Measurements from ENCODE around the gene ZMAT2.
A peak's percentile ranks its signal among the peaks of the same experiment; 100 is the strongest.
"Not testable (repeated sequence)": the region's sequence is repeated elsewhere in the genome, so short reads cannot be mapped to it uniquely, and the experiment has no call there.

ZMAT2 gene

DNA sequence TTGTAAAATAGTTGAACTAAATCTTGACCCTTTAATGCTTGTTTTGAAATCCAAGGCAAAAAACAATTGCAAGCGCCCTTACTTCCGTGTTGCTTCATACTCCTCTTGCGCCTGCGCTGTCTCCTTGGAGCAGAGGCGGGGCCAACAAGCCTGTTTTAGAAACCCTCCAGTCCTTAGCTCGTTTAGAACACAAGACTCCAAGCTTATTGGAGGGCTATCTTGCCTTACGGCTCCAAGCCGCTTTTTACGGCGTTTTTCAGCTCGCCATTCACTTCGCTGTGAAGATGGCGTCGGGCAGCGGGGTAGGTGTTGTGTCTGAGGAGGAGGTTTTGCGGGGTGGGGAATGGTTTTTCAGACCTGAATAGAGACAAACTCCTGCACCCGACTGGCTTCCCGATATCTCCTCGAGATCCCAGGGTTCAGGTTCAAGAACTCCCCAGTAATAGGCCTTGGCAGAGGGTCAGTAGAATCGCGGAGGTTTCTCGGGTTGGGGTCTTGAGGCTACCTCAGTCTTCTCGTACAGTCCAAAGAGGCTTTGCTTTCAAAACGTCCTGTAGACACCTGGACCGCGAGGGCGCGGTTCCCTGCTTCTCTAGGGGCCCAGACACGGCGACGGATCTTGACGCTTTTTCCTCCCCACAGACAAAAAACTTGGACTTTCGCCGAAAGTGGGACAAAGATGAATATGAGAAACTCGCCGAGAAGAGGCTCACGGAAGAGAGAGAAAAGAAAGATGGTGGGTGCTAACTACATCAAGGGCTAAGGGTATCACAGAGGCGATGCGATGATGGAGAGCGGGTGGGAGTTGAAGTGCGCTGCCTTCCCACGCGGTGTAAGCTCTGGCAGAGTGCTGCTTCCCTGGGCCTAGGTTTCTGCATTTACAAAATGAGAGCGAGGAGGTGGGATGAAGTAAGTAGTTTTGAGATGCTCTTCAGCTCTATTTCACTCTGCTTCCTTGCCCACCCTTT is at the start of gene ZMAT2:
TSS of gene ZMAT2 (plus strand) at position 271 of the 968 bp plus-strand sequence. CDS start at position 285, 14 bp downstream.
- peak; percentile 97 for DNase-seq

GRCh38 chr5:140658870-140659269 is 41.4 kb upstream of the ZMAT2 start:
- no peak for DNase-seq

GRCh38 chr5:140660371-140660770 is 39.9 kb upstream of the ZMAT2 start:
- DNase-seq: not testable (repeated sequence)

DNA sequence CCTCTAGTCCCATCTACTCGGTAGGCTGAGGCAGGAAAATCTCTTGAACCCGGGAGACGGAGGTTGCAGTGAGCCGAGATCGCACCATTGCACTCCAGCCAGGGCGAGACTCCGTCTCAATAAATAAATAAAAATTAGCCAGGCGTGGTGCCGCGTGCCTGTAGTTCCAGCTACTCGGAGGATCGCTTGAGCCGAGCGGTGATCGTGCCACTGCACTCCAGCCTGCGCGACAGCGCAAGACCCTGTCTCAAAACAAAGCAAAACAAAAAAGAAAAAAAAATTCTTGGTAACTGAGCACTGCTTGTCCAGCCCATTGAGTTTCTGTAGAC is 36.3 kb upstream of the ZMAT2 start:
- no peak for DNase-seq

GRCh38 chr5:140664359-140665119 is 35.7 kb upstream of the ZMAT2 start, which contains the start of gene WDR55:
Gene WDR55, plus strand, starts transcription at chr5:140664904. Its CDS starts 9 bp downstream, at chr5:140664913.
- peak; percentile 94 for DNase-seq

- not testable (repeated sequence) for DNase-seq
These were observed 29.2 kb upstream of the ZMAT2 start for GRCh38 chr5:140671035-140671434.

DNA sequence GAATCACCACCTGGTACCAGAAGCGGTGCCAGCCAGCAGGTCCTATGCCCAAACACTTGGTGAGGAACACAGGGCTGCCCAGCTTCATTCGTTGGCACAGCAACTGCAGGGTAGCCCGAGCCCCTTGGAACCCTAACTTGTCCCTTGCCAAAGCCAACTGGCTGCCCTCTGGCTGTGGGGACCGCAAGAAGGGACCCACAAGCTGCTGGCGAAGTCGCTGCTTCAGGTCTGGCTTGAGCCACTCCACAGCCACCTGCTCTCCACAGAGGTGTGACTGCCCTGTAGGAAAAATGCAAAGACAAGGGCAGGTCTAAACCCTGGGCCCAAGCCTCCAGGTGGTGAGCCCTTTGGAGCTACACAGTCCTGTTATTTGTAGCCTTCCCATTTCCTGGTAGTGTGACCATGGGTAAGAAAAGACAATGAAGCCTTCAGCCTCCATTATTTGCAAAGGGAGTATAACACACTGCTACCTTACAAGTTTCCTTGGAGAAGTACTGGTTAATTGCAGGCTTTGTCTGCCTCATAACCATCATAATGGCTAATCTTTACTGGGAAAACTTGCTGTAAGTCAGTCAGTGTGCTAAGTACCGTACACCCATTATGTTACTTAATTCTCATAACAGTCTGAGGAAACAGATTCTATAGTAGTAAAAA is 28.6 kb upstream of the ZMAT2 start:
- DNase-seq: no peak

DNA sequence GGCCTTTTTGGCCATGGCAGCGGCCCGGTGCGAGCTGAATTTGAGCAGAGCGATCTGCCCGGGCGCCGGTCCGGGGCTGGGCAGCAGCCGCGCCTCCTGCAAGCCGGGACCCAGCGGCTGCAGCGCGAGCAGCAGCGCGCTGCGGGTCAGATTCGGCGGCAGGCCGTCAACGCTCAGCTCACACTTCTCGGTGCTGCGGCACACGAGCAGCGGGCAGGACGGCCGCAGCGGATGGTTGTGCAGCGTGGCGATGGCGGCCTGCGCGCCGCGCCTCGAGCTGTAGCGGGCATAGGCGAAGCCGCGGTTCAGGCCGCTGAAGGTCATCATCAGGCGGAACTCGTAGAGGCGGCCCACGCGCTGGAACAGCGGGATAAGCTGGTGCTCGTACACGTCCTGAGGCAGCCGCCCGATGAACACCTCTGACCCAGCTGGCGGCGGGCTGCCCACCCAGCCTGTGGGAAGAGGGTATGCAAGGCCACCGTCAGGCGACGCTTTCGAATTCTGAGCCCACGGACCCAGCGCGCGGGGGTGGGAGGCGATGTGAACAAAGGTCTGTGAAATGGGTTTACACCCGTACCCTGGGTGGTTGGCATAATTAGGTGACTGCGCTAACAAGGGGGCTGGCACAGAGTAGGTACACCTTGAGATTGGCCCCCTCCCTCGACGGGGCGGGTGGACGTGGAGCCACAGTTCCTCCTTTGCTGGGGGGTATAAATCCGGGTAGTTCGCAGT is 27.6 kb upstream of the ZMAT2 start:
- DNase-seq: no peak

- no peak for DNase-seq
These were observed 26.9 kb upstream of the ZMAT2 start, which contains the start of gene DND1 for GRCh38 chr5:140673187-140673976. Gene DND1, minus strand, starts transcription at chr5:140673576. Its CDS starts 34 bp downstream, at chr5:140673542.

DNA sequence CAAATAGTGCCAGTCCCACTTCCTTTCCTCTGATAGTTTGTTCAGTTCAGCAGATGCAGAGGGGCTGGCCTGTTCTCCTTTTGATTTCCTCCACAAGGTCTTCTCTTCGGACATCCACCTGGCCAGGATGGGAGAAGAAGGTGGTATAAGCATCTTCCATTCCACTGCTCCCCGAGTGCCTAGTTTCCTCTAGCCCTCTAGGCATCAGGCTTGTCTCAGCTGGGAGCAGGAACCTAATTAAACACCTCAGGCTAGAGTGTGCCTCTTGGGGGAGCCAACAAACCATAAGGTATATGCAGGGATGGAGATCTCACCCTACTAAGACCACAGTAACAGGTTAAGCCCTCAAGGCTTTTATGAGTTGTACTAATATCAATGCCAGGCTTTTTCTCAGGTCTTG is 26.0 kb upstream of the ZMAT2 start:
- DNase-seq: no peak

GRCh38 chr5:140674629-140675028 is 25.6 kb upstream of the ZMAT2 start:
- DNase-seq: no peak

DNA sequence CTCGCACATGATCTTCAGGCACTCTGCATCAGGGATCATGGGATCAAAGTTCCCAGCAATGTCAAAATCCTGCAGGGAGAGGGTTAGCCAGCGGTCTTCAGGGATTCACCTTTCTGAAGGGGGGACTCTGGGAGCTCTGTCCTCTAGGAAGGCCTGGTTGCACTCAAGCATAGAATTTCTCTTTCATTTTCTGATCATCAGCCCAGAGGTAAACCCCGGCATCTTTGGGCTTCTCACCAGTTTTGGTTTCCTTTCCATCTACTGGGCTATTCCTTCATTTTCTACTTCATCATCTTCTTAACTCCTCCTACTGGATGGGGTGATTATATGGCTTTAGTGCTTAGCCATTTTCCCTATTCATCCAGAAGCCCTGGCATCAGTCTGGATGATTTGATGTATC is 22.3 kb upstream of the ZMAT2 start:
- DNase-seq: no peak

GRCh38 chr5:140678993-140679392 is 21.3 kb upstream of the ZMAT2 start:
- DNase-seq: no peak

GRCh38 chr5:140690376-140690932 is 9.8 kb upstream of the ZMAT2 start:
- DNase-seq: no peak

DNA sequence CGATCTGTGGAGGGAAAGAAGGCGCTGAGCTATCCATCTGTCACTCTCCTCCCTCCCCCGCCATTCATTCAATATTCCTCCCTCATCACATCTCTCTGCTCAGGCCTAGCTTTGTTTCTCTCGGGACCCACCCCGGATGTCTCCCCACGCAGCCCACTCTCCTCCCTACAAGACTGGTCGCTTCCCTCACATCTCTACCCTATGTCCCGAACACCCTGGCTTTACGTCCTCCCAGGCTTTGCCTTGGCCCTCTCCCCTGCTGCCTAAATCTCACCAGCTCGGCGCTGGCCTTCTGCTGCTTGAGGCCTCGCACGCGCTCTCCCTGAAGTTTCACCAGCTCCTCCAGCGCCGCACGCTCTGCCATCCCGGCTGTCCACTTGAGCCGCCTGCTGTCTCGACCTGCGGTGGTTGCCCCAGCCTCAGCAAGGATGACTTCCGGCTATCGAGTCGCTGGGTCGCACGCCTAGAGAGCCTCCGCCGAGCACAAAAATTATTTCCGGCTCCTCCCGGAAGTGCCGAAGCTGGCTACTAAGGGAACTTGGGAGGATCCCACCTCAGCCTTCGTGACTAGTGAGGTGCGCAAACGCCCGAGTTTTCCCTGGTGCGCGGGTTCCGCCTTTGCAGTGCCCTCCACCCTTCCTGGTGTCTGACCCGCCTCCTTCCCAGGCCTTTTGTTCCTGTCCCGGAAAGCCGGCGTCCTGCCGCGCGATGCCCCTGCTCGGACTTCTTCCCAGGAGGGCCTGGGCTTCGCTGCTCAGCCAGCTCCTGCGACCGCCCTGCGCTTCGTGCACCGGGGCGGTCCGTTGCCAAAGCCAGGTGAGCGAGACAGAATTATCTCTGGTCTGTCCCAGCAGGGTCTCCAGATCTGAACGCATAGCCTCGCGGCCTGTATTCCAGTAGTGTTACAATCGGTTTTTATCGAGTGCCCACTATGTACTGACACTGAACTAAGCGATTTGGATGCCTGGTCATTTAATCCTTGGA is 9.0 kb upstream of the ZMAT2 start, which contains the start of the genes HARS1 and HARS2:
TSS of gene HARS1 (minus strand) at position 430 of the 984 bp plus-strand sequence. CDS start at position 364, 66 bp downstream.
TSS of gene HARS2 (plus strand) at position 515 of the 984 bp plus-strand sequence. CDS start at position 709, 194 bp downstream.
- peak; percentile 96 for DNase-seq

GRCh38 chr5:140694276-140694675 is 6.0 kb upstream of the ZMAT2 start:
- DNase-seq: no peak

DNA sequence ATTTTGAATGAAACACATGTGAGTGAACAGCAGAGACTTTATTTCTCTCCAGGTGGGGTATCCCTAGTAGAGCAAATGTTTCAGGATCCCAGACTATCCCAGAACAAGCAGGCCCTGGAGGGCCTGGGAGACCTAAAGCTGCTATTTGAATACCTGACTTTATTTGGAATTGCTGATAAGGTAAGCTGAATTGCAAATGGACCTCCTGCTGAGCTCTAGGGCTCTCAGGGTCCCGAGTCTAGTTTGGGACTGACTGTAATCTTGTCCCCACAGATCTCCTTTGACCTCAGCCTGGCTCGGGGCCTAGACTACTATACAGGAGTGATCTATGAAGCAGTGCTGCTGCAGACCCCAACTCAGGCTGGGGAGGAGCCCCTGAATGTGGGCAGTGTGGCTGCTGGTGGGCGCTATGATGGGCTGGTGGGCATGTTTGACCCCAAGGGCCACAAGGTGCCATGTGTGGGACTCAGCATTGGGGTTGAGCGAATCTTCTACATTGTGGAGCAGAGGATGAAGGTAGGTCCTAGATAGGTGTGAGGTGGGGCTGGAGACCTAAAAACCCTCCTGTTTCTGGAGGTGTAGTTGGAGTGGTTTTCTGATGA is 3.3 kb upstream of the ZMAT2 start:
- DNase-seq: no peak

GRCh38 chr5:140707812-140708211 is 7.6 kb downstream of the ZMAT2 start:
- no peak for DNase-seq

- DNase-seq: not testable (repeated sequence)
These were observed 8.5 kb downstream of the ZMAT2 start for GRCh38 chr5:140708787-140709186.

Data from HCEC 1CT (cell line).